Measurements from ENCODE around the gene OGFOD2. TPM values are rescaled to one million over a fixed set of nuclear protein-coding genes. Genes with fewer than 3 reads are reported as not detected.

OGFOD2 gene
- total and polyA plus RNA-seq, 9 of the 15 experiments (the other 6 are each of a cell fraction or from before 2014, with no cell fraction given), result 1.4 to 111 (median 18.5) TPM

GRCh38 chr12:122977655-122978392, 2.8 kb downstream of the OGFOD2 start:
- BruUV-seq (replicated peaks), result no TSS peak
- H3K27me3 ChIP-seq (ENCODE audit: control insufficient read depth in 2 of 2, insufficient read depth in 2 of 2, low read length in 2 of 2), result no peaks in the 10 kb centered on the region
- no peak overlapping the region for H2AFZ ChIP-seq (ENCODE audit: low read depth, low read length)
- ATAC-seq (no peak), DNase-seq (ENCODE audit: extremely low read depth in 1 of 4, low spot score in 3 of 4) (no peak), FAIRE-seq (no peak)
- no peak overlapping the region for H3K4me3 ChIP-seq
- 0 out of 2 replicates have a peak, but pooled peaks have one; percentile 11 for TF ChIP-seq POLR2AphosphoS5 (IDR thresholded peaks at IDR 0.05; ENCODE audit: control insufficient read depth, insufficient read depth, low read depth, low read length)
- TF ChIP-seq ZNF263 (CRISPR knock-in tag; IDR thresholded peaks at IDR 0.05; ENCODE audit: borderline replicate concordance), result peak; percentile 65; the same call in 1 of the 2 replicates
- no peak for TF ChIP-seq RFX1 (IDR thresholded peaks at IDR 0.05)
- TF ChIP-seq ZFP36 (IDR thresholded peaks at IDR 0.05; ENCODE audit: low read depth, low read length, partially characterized antibody), result peak; percentile 42
- H3K4me1 ChIP-seq (replicated peaks in 1 of 2; ENCODE audit: control insufficient read depth in 2 of 2, insufficient read depth in 2 of 2, low read length in 2 of 2), result peaks cover 28 to 69% of the 10 kb centered on the region in 2 experiments
- peak overlapping the region in 1 of 2 experiments; percentile 69; a peak in 2 of 4 replicates for H3K9ac ChIP-seq (ENCODE audit: insufficient read depth in 1 of 2, low read depth in 2 of 2, low read length in 2 of 2)
- no peak overlapping the region for H3K27ac ChIP-seq (ENCODE audit: extremely low read depth, low read depth, low read length)
- no peaks in the 10 kb centered on the region for H3K9me3 ChIP-seq (replicated peaks; ENCODE audit: control insufficient read depth, insufficient read depth, low read depth, low read length)
- H4K20me1 ChIP-seq (replicated peaks; ENCODE audit: control insufficient read depth, insufficient read depth, low read length), result no peaks in the 10 kb centered on the region; the same call in 1 of the 2 replicates
- in situ Hi-C loops (cut with MboI), result no loop called here
- no peaks in the 10 kb centered on the region for H3K9me1 ChIP-seq (ENCODE audit: control insufficient read depth, insufficient read depth, low read length)
- peaks cover 58% of the 10 kb centered on the region for H3K79me2 ChIP-seq (ENCODE audit: control insufficient read depth, insufficient read depth, low read length)
- ChIA-PET POLR2A (interaction anchor here (1.1 kb wide), 1 partner anchor 12 kb away, joined by 5 read pairs; no protein-coding TSS in a partner anchor), CTCF (ENCODE audit: low intra/inter-chr PET ratio) (no interaction called here)
- WGBS (ENCODE audit: insufficient coverage, low coverage, missing lambda C conversion rate), result 92% methylated on average over 9 of the region's 9 CpGs
- H3K36me3 ChIP-seq (ENCODE audit: control insufficient read depth, insufficient read depth, low read length), result peaks cover 46% of the 10 kb centered on the region; the same call in 2 of the 3 replicates
- intact Hi-C loops (cut with micrococcal nuclease), result no loop called here
- H3K4me2 ChIP-seq (ENCODE audit: insufficient read depth, low read length), result no peak overlapping the region

Data from K562 (cell line).